ENCODE measurements around the gene ACTR8.

The ACTR8 gene

GRCh38 chr3:53891497-53892285 lies 9.7 kb upstream of the ACTR8 start, which contains the start of gene SELENOK:
TSS of gene SELENOK (minus strand) at chr3:53891859.
- Histone ChIP-seq H3K9me3 (no peaks in the 10 kb centered on the region), H3K27ac (peak within 1 kb of the TSS; percentile 96), H3K4me3 (ENCODE audit: low read depth in 1 of 2, low read length in 1 of 2) (peak within 1 kb of the TSS; percentile 67 to 91)

GRCh38 chr3:53890726-53891475 lies 8.9 kb upstream of the ACTR8 start:
- Histone ChIP-seq H3K4me3 (ENCODE audit: low read depth in 1 of 2, low read length in 1 of 2) (peak overlapping the region; percentile 67 to 91), H3K9me3 (no peaks in the 10 kb centered on the region), H3K27me3 (peaks cover 32% of the 10 kb centered on the region), H3K27ac (peak overlapping the region; percentile 96), H3K36me3 (peaks cover 24% of the 10 kb centered on the region), H3K4me1 (ENCODE audit: control insufficient read depth in 1 of 2, insufficient read depth in 1 of 2, low read depth in 1 of 2, low read length in 1 of 2) (peaks cover 21% of the 10 kb centered on the region in 2 experiments)
- TF ChIP-seq CTCF (IDR thresholded peaks at IDR 0.05), result no peak

More at GRCh38 chr3:53891497-53892285, 9.7 kb upstream of the ACTR8 start, which contains the start of gene SELENOK:
- peaks cover 16% of the 10 kb centered on the region for H3K36me3 ChIP-seq
- TF ChIP-seq CTCF (IDR thresholded peaks at IDR 0.05), result peak; percentile 29
- peaks cover 40% of the 10 kb centered on the region for H3K27me3 ChIP-seq
- peaks cover 21% of the 10 kb centered on the region in 2 experiments for H3K4me1 ChIP-seq (ENCODE audit: control insufficient read depth in 1 of 2, insufficient read depth in 1 of 2, low read depth in 1 of 2, low read length in 1 of 2)

GRCh38 chr3:53888232-53888631 lies 6.3 kb upstream of the ACTR8 start:
- no peak for TF ChIP-seq CTCF (IDR thresholded peaks at IDR 0.05)
- Histone ChIP-seq H3K36me3 (peaks cover 48% of the 10 kb centered on the region), H3K27me3 (peaks cover 5% of the 10 kb centered on the region), H3K4me3 (ENCODE audit: low read depth in 1 of 2, low read length in 1 of 2) (no peak overlapping the region), H3K9me3 (no peaks in the 10 kb centered on the region), H3K4me1 (ENCODE audit: control insufficient read depth in 1 of 2, insufficient read depth in 1 of 2, low read depth in 1 of 2, low read length in 1 of 2) (peaks cover 21% of the 10 kb centered on the region in 2 experiments), H3K27ac (no peak overlapping the region)

GRCh38 chr3:53887446-53887845 lies 5.5 kb upstream of the ACTR8 start:
- no peak overlapping the region for H3K4me3 ChIP-seq (ENCODE audit: low read depth in 1 of 2, low read length in 1 of 2)
- peaks cover 48% of the 10 kb centered on the region for H3K36me3 ChIP-seq
- peaks cover 21 to 22% of the 10 kb centered on the region in 2 experiments for H3K4me1 ChIP-seq (ENCODE audit: control insufficient read depth in 1 of 2, insufficient read depth in 1 of 2, low read depth in 1 of 2, low read length in 1 of 2)
- no peaks in the 10 kb centered on the region for H3K9me3 ChIP-seq
- no peak for TF ChIP-seq CTCF (IDR thresholded peaks at IDR 0.05)
- no peaks in the 10 kb centered on the region for H3K27me3 ChIP-seq
- no peak overlapping the region for H3K27ac ChIP-seq

- no peak overlapping the region for H3K4me3 ChIP-seq (ENCODE audit: low read depth in 1 of 2, low read length in 1 of 2)
- peaks cover 48% of the 10 kb centered on the region for H3K36me3 ChIP-seq
- no peaks in the 10 kb centered on the region for H3K27me3 ChIP-seq
- H3K9me3 ChIP-seq, result no peaks in the 10 kb centered on the region
- no peak overlapping the region for H3K27ac ChIP-seq
- peaks cover 19 to 22% of the 10 kb centered on the region in 2 experiments for H3K4me1 ChIP-seq (ENCODE audit: control insufficient read depth in 1 of 2, insufficient read depth in 1 of 2, low read depth in 1 of 2, low read length in 1 of 2)
- TF ChIP-seq CTCF (IDR thresholded peaks at IDR 0.05), result no peak
Observed at GRCh38 chr3:53885239-53885638, 3.3 kb upstream of the ACTR8 start.
